ENCODE data around the gene CEBPZOS. TPM values are rescaled to one million over a fixed set of nuclear protein-coding genes. Genes with fewer than 3 reads are reported as not detected.

CEBPZOS gene
- total and polyA plus RNA-seq, 10 of the 15 experiments (the other 5 are each of a cell fraction or from before 2014, with no cell fraction given), result 22.9 to 50.8 (median 39.1) TPM

DNA sequence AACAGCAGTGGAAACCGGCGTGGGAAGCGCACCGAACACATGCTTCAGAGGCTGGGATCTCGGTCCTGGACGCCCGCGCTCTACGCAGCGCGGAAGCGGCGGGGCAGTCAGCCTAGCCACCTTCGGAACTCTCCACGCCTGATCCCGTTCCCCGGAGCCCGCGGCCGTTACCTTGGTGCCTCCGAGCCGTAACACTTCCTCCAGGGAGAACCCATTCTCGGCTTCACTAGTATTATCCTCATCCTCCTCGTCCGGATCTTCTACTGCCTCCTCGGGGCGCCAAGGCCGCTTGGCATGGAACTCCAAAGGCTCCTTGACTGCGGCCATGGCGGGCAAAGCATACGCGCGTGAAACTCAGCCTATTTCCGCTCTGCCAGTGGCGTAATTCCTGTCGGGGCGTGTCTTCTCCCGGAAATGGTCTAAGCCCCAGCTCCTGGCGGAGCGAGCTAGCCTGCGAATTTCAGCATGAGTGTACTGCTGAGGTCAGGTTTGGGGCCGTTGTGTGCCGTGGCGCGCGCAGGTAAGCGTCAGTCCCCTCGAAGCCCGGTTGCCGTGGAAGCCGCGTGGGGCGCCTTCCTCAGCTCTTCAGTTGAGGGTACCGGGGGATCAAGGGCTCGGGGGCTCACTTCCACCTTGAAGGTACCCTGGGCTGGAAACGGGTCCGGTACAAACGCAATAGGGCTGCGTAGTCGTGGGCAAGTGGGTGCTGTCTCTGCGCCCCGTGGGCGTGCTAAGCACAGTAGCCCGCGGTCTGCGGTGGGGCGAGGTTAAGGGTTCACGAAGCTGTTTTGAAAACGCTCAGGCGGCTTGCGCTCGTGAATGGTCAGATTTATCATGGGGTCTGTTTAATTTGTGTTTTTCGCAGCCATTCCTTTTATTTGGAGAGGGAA is 35.2 kb downstream of the CEBPZOS start, which contains the start of the genes CEBPZ and NDUFAF7 (continued):
- TF ChIP-seq, protein P1, sequence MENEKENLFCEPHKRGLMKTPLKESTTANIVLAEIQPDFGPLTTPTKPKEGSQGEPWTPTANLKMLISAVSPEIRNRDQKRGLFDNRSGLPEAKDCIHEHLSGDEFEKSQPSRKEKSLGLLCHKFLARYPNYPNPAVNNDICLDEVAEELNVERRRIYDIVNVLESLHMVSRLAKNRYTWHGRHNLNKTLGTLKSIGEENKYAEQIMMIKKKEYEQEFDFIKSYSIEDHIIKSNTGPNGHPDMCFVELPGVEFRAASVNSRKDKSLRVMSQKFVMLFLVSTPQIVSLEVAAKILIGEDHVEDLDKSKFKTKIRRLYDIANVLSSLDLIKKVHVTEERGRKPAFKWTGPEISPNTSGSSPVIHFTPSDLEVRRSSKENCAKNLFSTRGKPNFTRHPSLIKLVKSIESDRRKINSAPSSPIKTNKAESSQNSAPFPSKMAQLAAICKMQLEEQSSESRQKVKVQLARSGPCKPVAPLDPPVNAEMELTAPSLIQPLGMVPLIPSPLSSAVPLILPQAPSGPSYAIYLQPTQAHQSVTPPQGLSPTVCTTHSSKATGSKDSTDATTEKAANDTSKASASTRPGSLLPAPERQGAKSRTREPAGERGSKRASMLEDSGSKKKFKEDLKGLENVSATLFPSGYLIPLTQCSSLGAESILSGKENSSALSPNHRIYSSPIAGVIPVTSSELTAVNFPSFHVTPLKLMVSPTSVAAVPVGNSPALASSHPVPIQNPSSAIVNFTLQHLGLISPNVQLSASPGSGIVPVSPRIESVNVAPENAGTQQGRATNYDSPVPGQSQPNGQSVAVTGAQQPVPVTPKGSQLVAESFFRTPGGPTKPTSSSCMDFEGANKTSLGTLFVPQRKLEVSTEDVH (IDR thresholded peaks at IDR 0.05; ENCODE audit: low read depth, partially characterized antibody), result no peak
- TF ChIP-seq PAX8 (IDR thresholded peaks at IDR 0.05) (peak; percentile 76; the same call in 1 of the 2 replicates), CBX5 (IDR thresholded peaks at IDR 0.05; ENCODE audit: low read depth) (peak; percentile 31; the same call in 1 of the 2 replicates), POLR2AphosphoS5 (IDR thresholded peaks at IDR 0.05; ENCODE audit: low read length) (peak; percentile 97), MYC (IDR thresholded peaks at IDR 0.05; ENCODE audit: insufficient read depth, insufficient read length, insufficient replicate concordance, low read length, severe bottlenecking) (peak; percentile 57), IKZF1 (conservative IDR thresholded peaks at IDR 0.05) (peak; percentile 78), NFIC (IDR thresholded peaks at IDR 0.05; ENCODE audit: low read depth, low read length) (no peak), IRF4 (IDR thresholded peaks at IDR 0.05; ENCODE audit: low read depth, low read length) (no peak), SPI1 (IDR thresholded peaks at IDR 0.05; ENCODE audit: borderline replicate concordance, insufficient read depth, low read depth, low read length) (no peak), BHLHE40 (IDR thresholded peaks at IDR 0.05; ENCODE audit: borderline replicate concordance in 1 of 2, low read depth in 2 of 2, low read length in 1 of 2) (peak in 1 of 2 experiments; percentile 2; a peak in 2 of 4 replicates), NBN (IDR thresholded peaks at IDR 0.05) (peak; percentile 88), SMC3 (IDR thresholded peaks at IDR 0.05; ENCODE audit: borderline replicate concordance, low read length) (no peak), ASH2L (IDR thresholded peaks at IDR 0.05; ENCODE audit: borderline replicate concordance, low read depth) (0 out of 2 replicates have a peak, but pooled peaks have one; percentile 71), RELA (IDR thresholded peaks at IDR 0.05; ENCODE audit: borderline replicate concordance, partially characterized antibody) (no peak), ZSCAN29 (IDR thresholded peaks at IDR 0.05) (0 out of 2 replicates have a peak, but pooled peaks have one; percentile 58), TCF7 (IDR thresholded peaks at IDR 0.05; ENCODE audit: borderline replicate concordance) (no peak), KAT2A (conservative IDR thresholded peaks at IDR 0.05; ENCODE audit: control insufficient read depth, low read depth, low read length) (no peak)
- TF ChIP-seq, protein P2, sequence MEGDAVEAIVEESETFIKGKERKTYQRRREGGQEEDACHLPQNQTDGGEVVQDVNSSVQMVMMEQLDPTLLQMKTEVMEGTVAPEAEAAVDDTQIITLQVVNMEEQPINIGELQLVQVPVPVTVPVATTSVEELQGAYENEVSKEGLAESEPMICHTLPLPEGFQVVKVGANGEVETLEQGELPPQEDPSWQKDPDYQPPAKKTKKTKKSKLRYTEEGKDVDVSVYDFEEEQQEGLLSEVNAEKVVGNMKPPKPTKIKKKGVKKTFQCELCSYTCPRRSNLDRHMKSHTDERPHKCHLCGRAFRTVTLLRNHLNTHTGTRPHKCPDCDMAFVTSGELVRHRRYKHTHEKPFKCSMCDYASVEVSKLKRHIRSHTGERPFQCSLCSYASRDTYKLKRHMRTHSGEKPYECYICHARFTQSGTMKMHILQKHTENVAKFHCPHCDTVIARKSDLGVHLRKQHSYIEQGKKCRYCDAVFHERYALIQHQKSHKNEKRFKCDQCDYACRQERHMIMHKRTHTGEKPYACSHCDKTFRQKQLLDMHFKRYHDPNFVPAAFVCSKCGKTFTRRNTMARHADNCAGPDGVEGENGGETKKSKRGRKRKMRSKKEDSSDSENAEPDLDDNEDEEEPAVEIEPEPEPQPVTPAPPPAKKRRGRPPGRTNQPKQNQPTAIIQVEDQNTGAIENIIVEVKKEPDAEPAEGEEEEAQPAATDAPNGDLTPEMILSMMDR (IDR thresholded peaks at IDR 0.05 in 2 of 3, conservative IDR thresholded peaks at IDR 0.05 in 1 of 3; ENCODE audit: control insufficient read depth in 2 of 3, extremely low read depth in 1 of 3, insufficient read depth in 1 of 3, low read depth in 3 of 3, low read length in 3 of 3), result no peak
- TF ChIP-seq, protein P3, sequence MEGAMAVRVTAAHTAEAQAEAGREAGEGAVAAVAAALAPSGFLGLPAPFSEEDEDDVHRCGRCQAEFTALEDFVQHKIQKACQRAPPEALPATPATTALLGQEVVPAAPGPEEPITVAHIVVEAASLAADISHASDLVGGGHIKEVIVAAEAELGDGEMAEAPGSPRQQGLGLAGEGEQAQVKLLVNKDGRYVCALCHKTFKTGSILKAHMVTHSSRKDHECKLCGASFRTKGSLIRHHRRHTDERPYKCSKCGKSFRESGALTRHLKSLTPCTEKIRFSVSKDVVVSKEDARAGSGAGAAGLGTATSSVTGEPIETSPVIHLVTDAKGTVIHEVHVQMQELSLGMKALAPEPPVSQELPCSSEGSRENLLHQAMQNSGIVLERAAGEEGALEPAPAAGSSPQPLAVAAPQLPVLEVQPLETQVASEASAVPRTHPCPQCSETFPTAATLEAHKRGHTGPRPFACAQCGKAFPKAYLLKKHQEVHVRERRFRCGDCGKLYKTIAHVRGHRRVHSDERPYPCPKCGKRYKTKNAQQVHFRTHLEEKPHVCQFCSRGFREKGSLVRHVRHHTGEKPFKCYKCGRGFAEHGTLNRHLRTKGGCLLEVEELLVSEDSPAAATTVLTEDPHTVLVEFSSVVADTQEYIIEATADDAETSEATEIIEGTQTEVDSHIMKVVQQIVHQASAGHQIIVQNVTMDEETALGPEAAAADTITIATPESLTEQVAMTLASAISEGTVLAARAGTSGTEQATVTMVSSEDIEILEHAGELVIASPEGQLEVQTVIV (IDR thresholded peaks at IDR 0.05; ENCODE audit: borderline replicate concordance, partially characterized antibody), result peak; percentile 21
- TF ChIP-seq, protein P4, sequence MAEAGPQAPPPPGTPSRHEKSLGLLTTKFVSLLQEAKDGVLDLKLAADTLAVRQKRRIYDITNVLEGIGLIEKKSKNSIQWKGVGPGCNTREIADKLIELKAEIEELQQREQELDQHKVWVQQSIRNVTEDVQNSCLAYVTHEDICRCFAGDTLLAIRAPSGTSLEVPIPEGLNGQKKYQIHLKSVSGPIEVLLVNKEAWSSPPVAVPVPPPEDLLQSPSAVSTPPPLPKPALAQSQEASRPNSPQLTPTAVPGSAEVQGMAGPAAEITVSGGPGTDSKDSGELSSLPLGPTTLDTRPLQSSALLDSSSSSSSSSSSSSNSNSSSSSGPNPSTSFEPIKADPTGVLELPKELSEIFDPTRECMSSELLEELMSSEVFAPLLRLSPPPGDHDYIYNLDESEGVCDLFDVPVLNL (IDR thresholded peaks at IDR 0.05; ENCODE audit: low read depth, low read length), result peak; percentile 32; the same call in 1 of the 2 replicates
